Measurements from ENCODE around the gene TMEM132D.

- no peak for TF ChIP-seq CTCF (IDR thresholded peaks at IDR 0.05; ENCODE audit: extremely low read depth in 1 of 2, insufficient read depth in 1 of 2, low read depth in 1 of 2, low read length in 2 of 2)
- no peak for TF ChIP-seq EZH2 (IDR thresholded peaks at IDR 0.05; ENCODE audit: borderline replicate concordance, low read depth, low read length, severe bottlenecking)
- no peak for TF ChIP-seq POLR2A (IDR thresholded peaks at IDR 0.05; ENCODE audit: low read depth, low read length)
- TF ChIP-seq MAX (IDR thresholded peaks at IDR 0.05; ENCODE audit: insufficient read depth, insufficient read length), result no peak
- TF ChIP-seq MYC (IDR thresholded peaks at IDR 0.05; ENCODE audit: low read depth, low read length), result no peak
- TF ChIP-seq JUN (IDR thresholded peaks at IDR 0.05; ENCODE audit: borderline replicate concordance, insufficient read depth, insufficient read length, low read depth), result no peak
Measured at GRCh38 chr12:129641926-129642325, 261.9 kb downstream of the TMEM132D start.
